HepG2 (cell line): ENCODE data around the gene ITCH. TPM values are rescaled to one million over a fixed set of nuclear protein-coding genes. Genes with fewer than 3 reads are reported as not detected.

Experiments
- FOXJ3 ChIP-seq: sonication (generic); formaldehyde crosslinking; IDR thresholded peaks from 2 replicates; pipeline ENCODE4 v1.4.0; 2020; ENCODE audit warnings: missing genetic modification reagents, mild to moderate bottlenecking, borderline replicate concordance
- LCORL ChIP-seq, 2 experiments: fragments of 450-650 bp in 1 of 2; sonication (generic) in 1 of 2; formaldehyde crosslinking in 1 of 2; IDR thresholded peaks; 2 replicates each; pipeline versions ENCODE4 v1.5.0 to v1.6.1; 2017 to 2020; ENCODE audit warnings: antibody characterized with exemption in 1 of 2, missing genetic modification reagents in 1 of 2
- MXD4 ChIP-seq: IDR thresholded peaks from 2 replicates; pipeline ENCODE4 v1.6.1; 2016; ENCODE audit warnings: mild to moderate bottlenecking, missing biosample characterization, missing genetic modification reagents
- NCOA1 ChIP-seq: sonication (generic); formaldehyde crosslinking; IDR thresholded peaks from 2 replicates; pipeline ENCODE4 v1.9.0; 2021; ENCODE audit warnings: missing genetic modification reagents
- REPIN1 ChIP-seq: sonication (generic); formaldehyde crosslinking; IDR thresholded peaks from 2 replicates; pipeline ENCODE4 v1.8.0; 2022; ENCODE audit warnings: missing genetic modification reagents, low read depth, mild to moderate bottlenecking, borderline replicate concordance
- SOX13 ChIP-seq, 3 experiments: fragments of 450-650 bp in 1 of 3; sonication (generic) in 1 of 3; formaldehyde crosslinking in 1 of 3; IDR thresholded peaks in 2 of 3; conservative IDR thresholded peaks in 1 of 3; 2 replicates each; pipeline versions ENCODE4 v1.5.0 to v1.6.1; 2016 to 2020; ENCODE audit warnings: antibody characterized with exemption in 1 of 3, mild to moderate bottlenecking in 1 of 3, missing compliant biosample characterization in 1 of 3, missing genetic modification reagents in 1 of 3, moderate library complexity in 1 of 3
- TSC22D2 ChIP-seq: sonication (generic); formaldehyde crosslinking; IDR thresholded peaks from 2 replicates; pipeline ENCODE4 v1.5.1; 2020; ENCODE audit warnings: missing genetic modification reagents, mild to moderate bottlenecking, borderline replicate concordance
- YEATS2 ChIP-seq: sonication (generic); formaldehyde crosslinking; IDR thresholded peaks from 2 replicates; pipeline ENCODE4 v1.4.0; 2020; ENCODE audit warnings: missing genetic modification reagents, borderline replicate concordance
- ZBTB38 ChIP-seq: sonication (generic); formaldehyde crosslinking; IDR thresholded peaks from 2 replicates; pipeline ENCODE4 v1.5.1; 2020; ENCODE audit warnings: mild to moderate bottlenecking, missing genetic modification reagents
- ZNF264 ChIP-seq: sonication (generic); formaldehyde crosslinking; IDR thresholded peaks from 2 replicates; pipeline ENCODE4 v1.4.0; 2020; ENCODE audit warnings: missing genetic modification reagents
- ZNF574 ChIP-seq: sonication (generic); formaldehyde crosslinking; IDR thresholded peaks from 2 replicates; pipeline ENCODE4 v1.4.0; 2020; ENCODE audit warnings: missing genetic modification reagents
- ZNF678 ChIP-seq: sonication (generic); formaldehyde crosslinking; IDR thresholded peaks from 2 replicates; pipeline ENCODE4 v1.4.0; 2020; ENCODE audit warnings: mild to moderate bottlenecking, missing genetic modification reagents
- ZNF710 ChIP-seq: sonication (generic); formaldehyde crosslinking; IDR thresholded peaks from 2 replicates; pipeline ENCODE4 v1.5.0; 2020; ENCODE audit warnings: mild to moderate bottlenecking, missing genetic modification reagents, borderline replicate concordance
- polyA plus RNA-seq, 8 experiments: library from polyadenylated mRNA; depleted of rRNA in 3 of 8; stranded (reverse) in 7 of 8; unstranded in 1 of 8; fragments of >200 nt; fragmentation: Illumina TruSeq in 4 of 8; extraction: Trizol in 4 of 8; gene quantifications; 2 replicates each; pipeline versions ENCODE4 v1.2.1 to v1.2.3, GENCODE V29; 2011 to 2016; ENCODE audit warnings: low read depth in 4 of 8, missing spikeins in 1 of 8, mixed read lengths in 1 of 8; ENCODE audit not compliant: insufficient read depth in 1 of 8
- total RNA-seq, 5 experiments: library from RNA; depleted of rRNA; stranded (reverse); fragments of >200 nt; fragmentation: Illumina TruSeq; extraction: Trizol; gene quantifications; 2 replicates each; pipeline ENCODE4 v1.2.3, GENCODE V29; 2016; ENCODE audit warnings: low read depth in 1 of 5
- TF ChIP-seq, protein P1 (sequence below): sonication (generic); formaldehyde crosslinking; IDR thresholded peaks from 2 replicates; pipeline ENCODE4 v1.4.0; 2020; ENCODE audit warnings: missing genetic modification reagents
- TF ChIP-seq, protein P2 (sequence below): sonication (generic); formaldehyde crosslinking; IDR thresholded peaks from 2 replicates; pipeline ENCODE4 v1.4.0; 2020; ENCODE audit warnings: mild to moderate bottlenecking, missing genetic modification reagents

The ITCH gene
- total and polyA plus RNA-seq, 2 of the 13 experiments (the other 11 are each of a cell fraction or from before 2014, with no cell fraction given) = 20.5 to 112 TPM

DNA sequence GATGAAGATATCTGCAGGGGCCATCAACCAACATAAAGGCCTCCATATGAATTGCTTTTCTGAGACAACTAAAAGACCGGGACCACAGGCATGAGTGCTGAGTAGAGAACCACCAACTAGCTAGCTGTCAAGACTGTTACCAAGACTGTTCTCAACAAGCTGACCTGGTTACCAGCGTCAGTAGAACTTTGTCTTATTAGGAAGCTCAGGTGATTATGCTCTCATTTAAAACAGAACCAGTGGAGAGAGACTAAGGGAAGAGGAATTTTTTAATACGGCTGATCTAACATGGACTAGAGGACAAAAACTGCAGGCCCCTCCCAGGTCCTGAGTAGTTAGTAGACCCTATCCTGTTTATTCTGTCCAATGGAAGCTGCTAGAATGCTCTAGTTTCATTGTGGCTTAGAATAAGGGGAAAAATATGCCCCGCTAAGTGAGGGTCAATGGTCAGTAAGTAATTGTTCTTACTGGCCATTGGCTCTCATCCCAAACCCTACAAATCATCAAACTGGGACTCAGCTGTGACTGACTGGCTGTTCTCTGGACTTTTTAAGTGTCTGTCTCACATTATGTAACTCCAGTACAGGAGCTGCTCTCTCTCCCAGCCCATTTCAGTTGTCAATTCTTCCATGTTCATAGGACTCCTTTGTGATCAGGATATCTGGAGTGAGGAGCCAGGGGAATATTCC is 149.3 kb downstream of the ITCH start (continued):
- TF ChIP-seq ZNF574 (CRISPR knock-in tag) (0 out of 2 replicates have a peak, but pooled peaks have one; percentile 38), SOX13 (IDR thresholded peaks at IDR 0.05) (no peak), SOX13 (CRISPR knock-in tag; conservative IDR thresholded peaks at IDR 0.05 in 1 of 2, IDR thresholded peaks at IDR 0.05 in 1 of 2) (peak in 1 of 2 experiments; percentile 80; a peak in 2 of 4 replicates), YEATS2 (peak; percentile 42; the same call in 1 of the 2 replicates), LCORL (IDR thresholded peaks at IDR 0.05) (no peak), LCORL (CRISPR knock-in tag; IDR thresholded peaks at IDR 0.05) (peak; percentile 18; the same call in 1 of the 2 replicates), MXD4 (peak; percentile 77), TSC22D2 (CRISPR knock-in tag) (no peak; the same call in 1 of the 2 replicates), ZNF710 (0 out of 2 replicates have a peak, but pooled peaks have one; percentile 30), ZBTB38 (CRISPR knock-in tag) (no peak), REPIN1 (CRISPR knock-in tag) (0 out of 2 replicates have a peak, but pooled peaks have one; percentile 26), ZNF678 (no peak), NCOA1 (CRISPR knock-in tag) (no peak), ZNF264 (0 out of 2 replicates have a peak, but pooled peaks have one; percentile 53), FOXJ3 (CRISPR knock-in tag) (peak; percentile 39; the same call in 1 of the 2 replicates)
- TF ChIP-seq, protein P1, sequence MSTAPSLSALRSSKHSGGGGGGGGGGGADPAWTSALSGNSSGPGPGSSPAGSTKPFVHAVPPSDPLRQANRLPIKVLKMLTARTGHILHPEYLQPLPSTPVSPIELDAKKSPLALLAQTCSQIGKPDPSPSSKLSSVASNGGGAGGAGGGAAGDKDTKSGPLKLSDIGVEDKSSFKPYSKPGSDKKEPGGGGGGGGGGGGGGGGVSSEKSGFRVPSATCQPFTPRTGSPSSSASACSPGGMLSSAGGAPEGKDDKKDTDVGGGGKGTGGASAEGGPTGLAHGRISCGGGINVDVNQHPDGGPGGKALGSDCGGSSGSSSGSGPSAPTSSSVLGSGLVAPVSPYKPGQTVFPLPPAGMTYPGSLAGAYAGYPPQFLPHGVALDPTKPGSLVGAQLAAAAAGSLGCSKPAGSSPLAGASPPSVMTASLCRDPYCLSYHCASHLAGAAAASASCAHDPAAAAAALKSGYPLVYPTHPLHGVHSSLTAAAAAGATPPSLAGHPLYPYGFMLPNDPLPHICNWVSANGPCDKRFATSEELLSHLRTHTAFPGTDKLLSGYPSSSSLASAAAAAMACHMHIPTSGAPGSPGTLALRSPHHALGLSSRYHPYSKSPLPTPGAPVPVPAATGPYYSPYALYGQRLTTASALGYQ = peak; percentile 65; the same call in 1 of the 2 replicates
- TF ChIP-seq, protein P2, sequence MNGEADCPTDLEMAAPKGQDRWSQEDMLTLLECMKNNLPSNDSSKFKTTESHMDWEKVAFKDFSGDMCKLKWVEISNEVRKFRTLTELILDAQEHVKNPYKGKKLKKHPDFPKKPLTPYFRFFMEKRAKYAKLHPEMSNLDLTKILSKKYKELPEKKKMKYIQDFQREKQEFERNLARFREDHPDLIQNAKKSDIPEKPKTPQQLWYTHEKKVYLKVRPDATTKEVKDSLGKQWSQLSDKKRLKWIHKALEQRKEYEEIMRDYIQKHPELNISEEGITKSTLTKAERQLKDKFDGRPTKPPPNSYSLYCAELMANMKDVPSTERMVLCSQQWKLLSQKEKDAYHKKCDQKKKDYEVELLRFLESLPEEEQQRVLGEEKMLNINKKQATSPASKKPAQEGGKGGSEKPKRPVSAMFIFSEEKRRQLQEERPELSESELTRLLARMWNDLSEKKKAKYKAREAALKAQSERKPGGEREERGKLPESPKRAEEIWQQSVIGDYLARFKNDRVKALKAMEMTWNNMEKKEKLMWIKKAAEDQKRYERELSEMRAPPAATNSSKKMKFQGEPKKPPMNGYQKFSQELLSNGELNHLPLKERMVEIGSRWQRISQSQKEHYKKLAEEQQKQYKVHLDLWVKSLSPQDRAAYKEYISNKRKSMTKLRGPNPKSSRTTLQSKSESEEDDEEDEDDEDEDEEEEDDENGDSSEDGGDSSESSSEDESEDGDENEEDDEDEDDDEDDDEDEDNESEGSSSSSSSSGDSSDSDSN (CRISPR knock-in tag) = peak; percentile 23; the same call in 1 of the 2 replicates
